HepG2 (cell line): ENCODE measurements around the gene PNKP. TPM values are rescaled to one million over a fixed set of nuclear protein-coding genes. Genes with fewer than 3 reads are reported as not detected.

Experiments
- ARID4A ChIP-seq: sonication (generic); formaldehyde crosslinking; IDR thresholded peaks from 2 replicates; pipeline ENCODE4 v1.5.0; 2020; ENCODE audit warnings: mild to moderate bottlenecking, missing genetic modification reagents, borderline replicate concordance
- HNF1A ChIP-seq, 2 experiments: sonication (generic) in 1 of 2; formaldehyde crosslinking in 1 of 2; IDR thresholded peaks; 2 replicates each; pipeline versions ENCODE4 v1.4.0 to v1.6.1; 2016 to 2020; ENCODE audit warnings: borderline replicate concordance in 1 of 2, low read depth in 1 of 2, mild to moderate bottlenecking in 1 of 2, missing genetic modification reagents in 1 of 2
- KLF9 ChIP-seq: IDR thresholded peaks from 2 replicates; pipeline ENCODE4 v1.6.1; 2016; ENCODE audit warnings: low read depth
- PHF5A ChIP-seq: IDR thresholded peaks from one replicate; pipeline ENCODE4 v1.6.1; 2018; ENCODE audit warnings: low read depth, missing genetic modification reagents; ENCODE audit not compliant: unreplicated experiment
- REXO4 ChIP-seq: sonication (generic); formaldehyde crosslinking; IDR thresholded peaks from 2 replicates; pipeline ENCODE4 v1.8.0; 2022; ENCODE audit warnings: missing genetic modification reagents, mild to moderate bottlenecking, borderline replicate concordance
- TBX2 ChIP-seq: sonication (generic); formaldehyde crosslinking; IDR thresholded peaks from 2 replicates; pipeline ENCODE4 v1.5.0; 2020; ENCODE audit warnings: missing genetic modification reagents, mild to moderate bottlenecking, borderline replicate concordance
- ZNF460 ChIP-seq: sonication (generic); formaldehyde crosslinking; IDR thresholded peaks from 2 replicates; pipeline ENCODE4 v1.5.1; 2020; ENCODE audit warnings: missing genetic modification reagents, mild to moderate bottlenecking, borderline replicate concordance
- polyA plus RNA-seq, 8 experiments: library from polyadenylated mRNA; depleted of rRNA in 3 of 8; stranded (reverse) in 7 of 8; unstranded in 1 of 8; fragments of >200 nt; fragmentation: Illumina TruSeq in 4 of 8; extraction: Trizol in 4 of 8; gene quantifications; 2 replicates each; pipeline versions ENCODE4 v1.2.1 to v1.2.3, GENCODE V29; 2011 to 2016; ENCODE audit warnings: low read depth in 4 of 8, missing spikeins in 1 of 8, mixed read lengths in 1 of 8; ENCODE audit not compliant: insufficient read depth in 1 of 8
- total RNA-seq, 5 experiments: library from RNA; depleted of rRNA; stranded (reverse); fragments of >200 nt; fragmentation: Illumina TruSeq; extraction: Trizol; gene quantifications; 2 replicates each; pipeline ENCODE4 v1.2.3, GENCODE V29; 2016; ENCODE audit warnings: low read depth in 1 of 5
- TF ChIP-seq, protein P1 (sequence below): sonication (generic); formaldehyde crosslinking; IDR thresholded peaks from 2 replicates; pipeline ENCODE4 v1.8.1; 2022; ENCODE audit warnings: low read depth, mild to moderate bottlenecking, missing genetic modification reagents
- TF ChIP-seq, protein P2 (sequence below): sonication (generic); formaldehyde crosslinking; IDR thresholded peaks from 2 replicates; pipeline ENCODE4 v1.5.1; 2020; ENCODE audit warnings: mild to moderate bottlenecking, missing genetic modification reagents
- TF ChIP-seq, protein P3 (sequence below): sonication (generic); formaldehyde crosslinking; IDR thresholded peaks from 2 replicates; pipeline ENCODE4 v1.8.1; 2023; ENCODE audit warnings: missing genetic modification reagents, mild to moderate bottlenecking, borderline replicate concordance
- TF ChIP-seq, protein P4 (sequence below): sonication (generic); formaldehyde crosslinking; IDR thresholded peaks from 2 replicates; pipeline ENCODE4 v1.4.0; 2020; ENCODE audit warnings: mild to moderate bottlenecking, missing genetic modification reagents

Gene PNKP
- total and polyA plus RNA-seq, 2 of the 13 experiments (the other 11 are each of a cell fraction or from before 2014, with no cell fraction given): 12.7 to 27.1 TPM

DNA sequence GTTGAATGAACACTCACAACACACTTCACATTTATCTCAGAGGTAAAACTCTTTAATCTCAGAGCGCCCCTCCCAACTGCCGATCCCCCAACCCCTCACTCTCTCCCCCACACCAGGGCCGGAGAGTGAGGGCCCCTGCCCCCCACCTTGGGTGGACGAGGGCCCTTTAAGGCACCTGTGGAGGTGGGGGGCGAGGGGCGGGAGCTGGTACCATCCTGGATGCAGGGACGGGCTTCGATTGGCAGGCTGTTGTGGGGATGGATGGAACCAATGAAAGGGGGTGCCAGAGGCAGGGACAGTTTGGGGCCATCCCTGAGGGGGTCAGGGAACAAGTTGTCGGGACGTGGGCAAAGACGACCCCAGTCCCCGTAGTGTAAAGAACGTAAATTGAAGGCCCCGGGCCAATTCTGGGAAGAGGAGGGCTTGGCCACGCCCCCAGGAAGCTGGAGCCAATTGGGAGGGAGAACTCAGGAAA is 1.7 kb upstream of the PNKP start (continued):
- TF ChIP-seq HNF1A (IDR thresholded peaks at IDR 0.05; ENCODE audit: low read depth): no peak
- no peak for TF ChIP-seq HNF1A (CRISPR knock-in tag; IDR thresholded peaks at IDR 0.05; ENCODE audit: borderline replicate concordance)
- TF ChIP-seq, protein P1, sequence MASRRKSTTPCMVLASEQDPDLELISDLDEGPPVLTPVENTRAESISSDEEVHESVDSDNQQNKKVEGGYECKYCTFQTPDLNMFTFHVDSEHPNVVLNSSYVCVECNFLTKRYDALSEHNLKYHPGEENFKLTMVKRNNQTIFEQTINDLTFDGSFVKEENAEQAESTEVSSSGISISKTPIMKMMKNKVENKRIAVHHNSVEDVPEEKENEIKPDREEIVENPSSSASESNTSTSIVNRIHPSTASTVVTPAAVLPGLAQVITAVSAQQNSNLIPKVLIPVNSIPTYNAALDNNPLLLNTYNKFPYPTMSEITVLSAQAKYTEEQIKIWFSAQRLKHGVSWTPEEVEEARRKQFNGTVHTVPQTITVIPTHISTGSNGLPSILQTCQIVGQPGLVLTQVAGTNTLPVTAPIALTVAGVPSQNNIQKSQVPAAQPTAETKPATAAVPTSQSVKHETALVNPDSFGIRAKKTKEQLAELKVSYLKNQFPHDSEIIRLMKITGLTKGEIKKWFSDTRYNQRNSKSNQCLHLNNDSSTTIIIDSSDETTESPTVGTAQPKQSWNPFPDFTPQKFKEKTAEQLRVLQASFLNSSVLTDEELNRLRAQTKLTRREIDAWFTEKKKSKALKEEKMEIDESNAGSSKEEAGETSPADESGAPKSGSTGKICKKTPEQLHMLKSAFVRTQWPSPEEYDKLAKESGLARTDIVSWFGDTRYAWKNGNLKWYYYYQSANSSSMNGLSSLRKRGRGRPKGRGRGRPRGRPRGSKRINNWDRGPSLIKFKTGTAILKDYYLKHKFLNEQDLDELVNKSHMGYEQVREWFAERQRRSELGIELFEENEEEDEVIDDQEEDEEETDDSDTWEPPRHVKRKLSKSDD (CRISPR knock-in tag): no peak
- TF ChIP-seq ZNF460 (CRISPR knock-in tag): no peak
- TF ChIP-seq, protein P2, sequence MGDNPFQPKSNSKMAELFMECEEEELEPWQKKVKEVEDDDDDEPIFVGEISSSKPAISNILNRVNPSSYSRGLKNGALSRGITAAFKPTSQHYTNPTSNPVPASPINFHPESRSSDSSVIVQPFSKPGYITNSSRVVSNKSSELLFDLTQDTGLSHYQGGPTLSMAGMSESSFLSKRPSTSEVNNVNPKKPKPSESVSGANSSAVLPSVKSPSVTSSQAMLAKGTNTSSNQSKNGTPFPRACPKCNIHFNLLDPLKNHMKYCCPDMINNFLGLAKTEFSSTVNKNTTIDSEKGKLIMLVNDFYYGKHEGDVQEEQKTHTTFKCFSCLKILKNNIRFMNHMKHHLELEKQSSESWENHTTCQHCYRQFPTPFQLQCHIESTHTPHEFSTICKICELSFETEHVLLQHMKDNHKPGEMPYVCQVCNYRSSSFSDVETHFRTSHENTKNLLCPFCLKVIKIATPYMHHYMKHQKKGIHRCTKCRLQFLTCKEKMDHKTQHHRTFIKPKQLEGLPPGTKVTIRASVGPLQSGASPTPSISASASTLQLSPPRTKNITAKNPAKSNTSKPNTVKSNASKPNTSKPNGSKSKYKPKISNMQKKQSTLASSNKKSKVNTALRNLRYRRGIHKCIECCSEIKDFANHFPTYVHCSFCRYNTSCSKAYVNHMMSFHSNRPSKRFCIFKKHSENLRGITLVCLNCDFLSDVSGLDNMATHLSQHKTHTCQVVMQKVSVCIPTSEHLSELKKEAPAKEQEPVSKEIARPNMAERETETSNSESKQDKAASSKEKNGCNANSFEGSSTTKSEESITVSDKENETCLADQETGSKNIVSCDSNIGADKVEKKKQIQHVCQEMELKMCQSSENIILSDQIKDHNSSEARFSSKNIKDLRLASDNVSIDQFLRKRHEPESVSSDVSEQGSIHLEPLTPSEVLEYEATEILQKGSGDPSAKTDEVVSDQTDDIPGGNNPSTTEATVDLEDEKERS (CRISPR knock-in tag): no peak
- TF ChIP-seq, protein P3, sequence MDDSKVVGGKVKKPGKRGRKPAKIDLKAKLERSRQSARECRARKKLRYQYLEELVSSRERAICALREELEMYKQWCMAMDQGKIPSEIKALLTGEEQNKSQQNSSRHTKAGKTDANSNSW (CRISPR knock-in tag): no peak
- TF ChIP-seq PHF5A (CRISPR knock-in tag): no peak
- TF ChIP-seq ARID4A: no peak
- TF ChIP-seq KLF9 (CRISPR knock-in tag): no peak
- no peak for TF ChIP-seq REXO4 (CRISPR knock-in tag)
- TF ChIP-seq TBX2 (CRISPR knock-in tag): no peak
- TF ChIP-seq, protein P4, sequence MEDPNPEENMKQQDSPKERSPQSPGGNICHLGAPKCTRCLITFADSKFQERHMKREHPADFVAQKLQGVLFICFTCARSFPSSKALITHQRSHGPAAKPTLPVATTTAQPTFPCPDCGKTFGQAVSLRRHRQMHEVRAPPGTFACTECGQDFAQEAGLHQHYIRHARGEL (CRISPR knock-in tag): no peak
